Esophagus muscularis mucosa (tissue), 4 donors: Measurements from ENCODE around the gene CCDC87.

Experiments
- CTCF ChIP-seq, 3 experiments: fragments of 200-600 bp in 2 of 3; fragments of 450-650 bp in 1 of 3; sonication (generic) in 2 of 3; IDR thresholded peaks; one replicate each; pipeline ENCODE4 v1.5.1; 2017 to 2019; ENCODE audit warnings: antibody characterized with exemption in 3 of 3, mild to moderate bottlenecking in 2 of 3, moderate library complexity in 1 of 3
- EP300 ChIP-seq: sonication (generic); formaldehyde crosslinking; IDR thresholded peaks from one replicate; pipeline ENCODE4 v1.6.1; 2017; ENCODE audit warnings: antibody characterized with exemption
- POLR2A ChIP-seq: fragments of 450-650 bp; IDR thresholded peaks from one replicate; pipeline ENCODE4 v1.6.1; 2017; ENCODE audit warnings: antibody characterized with exemption, moderate library complexity, mild to moderate bottlenecking, low read depth
- POLR2AphosphoS5 ChIP-seq, 2 donors: sonication (generic); formaldehyde crosslinking; IDR thresholded peaks; one replicate each; pipeline ENCODE4 v1.6.1; 2017; ENCODE audit warnings: antibody characterized with exemption in 2 of 2

- TF ChIP-seq CTCF (IDR thresholded peaks at IDR 0.05): no peak
- no peak for TF ChIP-seq POLR2A
- TF ChIP-seq EP300: no peak
- TF ChIP-seq POLR2AphosphoS5 (IDR thresholded peaks at IDR 0.05): no peak
These were observed 25.1 kb downstream of the CCDC87 start for GRCh38 chr11:66567787-66568123.
